A673 (cell line): ENCODE results near the gene DNAH14.

Experiments used
- CTCF ChIP-seq: fragments of 300-800, 200-600 bp; sonication (generic); conservative IDR thresholded peaks from 2 replicates; pipeline ENCODE4 v1.5.1; 2017; ENCODE audit warnings: low read depth, mild to moderate bottlenecking, antibody characterized with exemption, low read length, moderate library complexity, mixed read lengths
- EZH2 ChIP-seq: fragments of 200-600 bp; sonication (generic); IDR thresholded peaks from 2 replicates; pipeline ENCODE4 v1.6.1; 2017; ENCODE audit warnings: borderline replicate concordance, low read depth, mild to moderate bottlenecking, mixed read lengths, antibody characterized with exemption, low read length; ENCODE audit not compliant: poor library complexity, severe bottlenecking

GRCh38 chr1:225412321-225412720 is 482.8 kb downstream of the DNAH14 start:
- TF ChIP-seq CTCF (no peak), EZH2 (no peak)
